ENCODE results near the gene AGTPBP1. TPM values are rescaled to one million over a fixed set of nuclear protein-coding genes. Genes with fewer than 3 reads are reported as not detected.

AGTPBP1 gene
- total RNA-seq, 1 experiment from 2014 or later = 54.7 TPM

- H3K9me3 Mint-ChIP-seq = peaks cover 3% of the 10 kb centered on the region; the same call in 1 of the 2 replicates
- no peaks in the 10 kb centered on the region; the same call in 1 of the 2 replicates for H3K36me3 Mint-ChIP-seq
- no peak for TF ChIP-seq ZNF512 (CRISPR knock-in tag; IDR thresholded peaks at IDR 0.05; ENCODE audit: borderline replicate concordance)
- no peak for TF ChIP-seq FOXK1 (CRISPR knock-in tag; IDR thresholded peaks at IDR 0.05)
- no peak for DNase-seq (ENCODE audit: low spot score)
- H3K4me1 Mint-ChIP-seq = no peaks in the 10 kb centered on the region; the same call in 1 of the 2 replicates
- no peak for ATAC-seq
- no peak overlapping the region; the same call in 1 of the 2 replicates for H3K27ac Mint-ChIP-seq
- no peak overlapping the region for H3K4me3 Mint-ChIP-seq
- ChIA-PET POLR2A (no interaction called here), CTCF (no interaction called here)
- H3K27me3 Mint-ChIP-seq (ENCODE audit: low read depth) = no peaks in the 10 kb centered on the region
Measured at GRCh38 chr9:85702191-85702590, 39.6 kb downstream of the AGTPBP1 start.

- no peaks in the 10 kb centered on the region; the same call in 1 of the 2 replicates for H3K4me1 Mint-ChIP-seq
Measured at GRCh38 chr9:85700330-85700729, 41.4 kb downstream of the AGTPBP1 start.

More at GRCh38 chr9:85700330-85700729, 41.4 kb downstream of the AGTPBP1 start:
- Mint-ChIP-seq H3K9me3 (no peaks in the 10 kb centered on the region), H3K27me3 (ENCODE audit: low read depth) (no peaks in the 10 kb centered on the region), H3K36me3 (no peaks in the 10 kb centered on the region; the same call in 1 of the 2 replicates), H3K27ac (peak overlapping the region; percentile 35), H3K4me3 (no peak overlapping the region)
- POLR2A ChIA-PET = no interaction called here
- DNase-seq (ENCODE audit: low spot score) (no peak), ATAC-seq (no peak)
- CTCF ChIA-PET = interaction anchor here (1.0 kb wide), 1 partner anchor 90 kb away, joined by 4 read pairs; no protein-coding TSS in a partner anchor
- no peak for TF ChIP-seq PREB (CRISPR knock-in tag; IDR thresholded peaks at IDR 0.05; ENCODE audit: borderline replicate concordance)
- TF ChIP-seq STAT6 (CRISPR knock-in tag; conservative IDR thresholded peaks at IDR 0.05; ENCODE audit: low read depth) = no peak
- TF ChIP-seq IRF1 (CRISPR knock-in tag; IDR thresholded peaks at IDR 0.05) = no peak
- no peak for TF ChIP-seq ZNF121 (CRISPR knock-in tag; IDR thresholded peaks at IDR 0.05)
- TF ChIP-seq RORB (CRISPR knock-in tag; IDR thresholded peaks at IDR 0.05) = no peak
- no peak for TF ChIP-seq GRHL2 (CRISPR knock-in tag; IDR thresholded peaks at IDR 0.05; ENCODE audit: insufficient replicate concordance, severe bottlenecking)
- TF ChIP-seq NFE2L1 (CRISPR knock-in tag; IDR thresholded peaks at IDR 0.05) = no peak
- TF ChIP-seq E2F5 (CRISPR knock-in tag; IDR thresholded peaks at IDR 0.05) = no peak
- TF ChIP-seq ESRRA (CRISPR knock-in tag; IDR thresholded peaks at IDR 0.05; ENCODE audit: borderline replicate concordance) = no peak
- TF ChIP-seq NFATC4 (CRISPR knock-in tag; IDR thresholded peaks at IDR 0.05) = no peak
- TF ChIP-seq E2F4 (CRISPR knock-in tag; IDR thresholded peaks at IDR 0.05; ENCODE audit: borderline replicate concordance, low read depth) = no peak
- TF ChIP-seq ZBTB21 (CRISPR knock-in tag; IDR thresholded peaks at IDR 0.05; ENCODE audit: borderline replicate concordance) = no peak
- no peak for TF ChIP-seq NR1H2 (CRISPR knock-in tag; IDR thresholded peaks at IDR 0.05)
- TF ChIP-seq ATF6 (CRISPR knock-in tag; IDR thresholded peaks at IDR 0.05) = no peak
- no peak for TF ChIP-seq ARID4B (CRISPR knock-in tag; IDR thresholded peaks at IDR 0.05; ENCODE audit: borderline replicate concordance)
- no peak for TF ChIP-seq ETV6 (CRISPR knock-in tag; IDR thresholded peaks at IDR 0.05)
